Endothelial cell of umbilical vein (primary cell): ENCODE data around the gene MICALL1. TPM values are rescaled to one million over a fixed set of nuclear protein-coding genes. Genes with fewer than 3 reads are reported as not detected.

Experiments
- BruUV-seq: library from RNA; stranded (reverse); fragments of 400-500 nt; replicated peaks from 2 replicates; lab custom pipeline; 2021; lab: Mats Ljungman, UMichigan
- CTCF ChIA-PET: fragments of 300-600, 350-600 bp; sonication (Branson Sonifier 250); formaldehyde crosslinking; loops from one replicate; lab custom pipeline; 2021; ENCODE audit warnings: antibody characterized with exemption, inconsistent platforms; lab: Charles Lee
- POLR2A ChIA-PET: fragments of 300-600, 350-600 bp; sonication (Branson Sonifier 250); formaldehyde crosslinking; loops from one replicate; lab custom pipeline; 2021; ENCODE audit warnings: antibody characterized with exemption, inconsistent platforms; lab: Charles Lee
- DNase-seq: peaks from one replicate; pipeline ENCODE4 v3.0.0-alpha.2; 2011; ENCODE audit warnings: low read depth, low spot score
- FAIRE-seq: peaks from 2 replicates; lab custom pipeline; 2011; peaks lifted over from hg19 to GRCh38; lab: Jason Lieb, UNC
- H2AFZ ChIP-seq: 2 replicates; pipeline ENCODE4 v1.6.0; 2012; ENCODE audit warnings: low read depth, low read length, control low read depth, inconsistent platforms
- H3K27ac ChIP-seq: 2 replicates; pipeline ENCODE4 v1.5.1; 2011; ENCODE audit warnings: low read depth, mild to moderate bottlenecking, control low read depth, low read length, moderate library complexity; ENCODE audit not compliant: insufficient read depth
- H3K27me3 ChIP-seq, 2 experiments: 2 replicates each; pipeline versions ENCODE4 v1.6.0 to v1.6.1; 2011; ENCODE audit warnings: low read length in 2 of 2, mixed read lengths in 1 of 2; ENCODE audit not compliant: control insufficient read depth in 2 of 2, insufficient read depth in 2 of 2
- H3K36me3 ChIP-seq, 2 experiments: 2 replicates in 1 of 2; 3 replicates in 1 of 2; pipeline ENCODE4 v1.5.1; 2011; ENCODE audit warnings: low read length in 2 of 2, mild to moderate bottlenecking in 1 of 2, moderate library complexity in 1 of 2; ENCODE audit not compliant: control insufficient read depth in 2 of 2, insufficient read depth in 2 of 2; ENCODE audit errors: extremely low read depth in 1 of 2
- H3K4me1 ChIP-seq: 3 replicates; pipeline ENCODE4 v1.5.1; 2011; ENCODE audit warnings: mild to moderate bottlenecking, low read length; ENCODE audit not compliant: control insufficient read depth, insufficient read depth; ENCODE audit errors: extremely low read depth
- H3K4me2 ChIP-seq: 2 replicates; pipeline ENCODE4 v1.6.1; 2011; ENCODE audit warnings: low read length, control low read depth, mixed read lengths; ENCODE audit not compliant: insufficient read depth
- H3K4me3 ChIP-seq, 3 experiments: fragments of 200-600 bp in 1 of 3; sonication (generic), shearing (Covaris generic) in 1 of 3; replicated peaks in 1 of 3; 2 replicates each; pipeline ENCODE4 v1.5.1; 2011 to 2016; ENCODE audit warnings: control low read depth in 3 of 3, low read length in 3 of 3, mild to moderate bottlenecking in 2 of 3, inconsistent platforms in 1 of 3, low read depth in 1 of 3, moderate library complexity in 1 of 3; ENCODE audit not compliant: insufficient read depth in 1 of 3
- H3K79me2 ChIP-seq: 2 replicates; pipeline ENCODE4 v1.6.0; 2012; ENCODE audit warnings: low read length, inconsistent platforms; ENCODE audit not compliant: control insufficient read depth, insufficient read depth
- H3K9ac ChIP-seq: replicated peaks from 2 replicates; pipeline ENCODE3; 2011; ENCODE audit warnings: low read length, control low read depth; ENCODE audit not compliant: insufficient read depth; ENCODE audit errors: extremely low read depth
- H3K9me1 ChIP-seq: replicated peaks from 3 replicates; pipeline ENCODE4 v1.6.0; 2011; ENCODE audit warnings: mild to moderate bottlenecking, low read length; ENCODE audit not compliant: control insufficient read depth, insufficient read depth; ENCODE audit errors: extremely low read depth
- H3K9me3 ChIP-seq: replicated peaks from 2 replicates; pipeline ENCODE4 v1.5.1; 2012; ENCODE audit warnings: low read length, inconsistent platforms; ENCODE audit not compliant: control insufficient read depth, insufficient read depth
- H4K20me1 ChIP-seq: replicated peaks from 2 replicates; pipeline ENCODE3; 2011; ENCODE audit warnings: mild to moderate bottlenecking, low read length; ENCODE audit not compliant: control insufficient read depth, insufficient read depth; ENCODE audit errors: extremely low read depth
- EZH2 ChIP-seq: IDR thresholded peaks from 2 replicates; pipeline ENCODE4 v1.6.1; 2012; ENCODE audit warnings: borderline replicate concordance, low read depth, mild to moderate bottlenecking, moderate library complexity, low read length, inconsistent platforms; ENCODE audit not compliant: severe bottlenecking
- FOS ChIP-seq: IDR thresholded peaks from 2 replicates; pipeline ENCODE4 v1.6.1; 2011; ENCODE audit warnings: mild to moderate bottlenecking, low read length, moderate library complexity, borderline replicate concordance; ENCODE audit not compliant: insufficient read depth
- GATA2 ChIP-seq: IDR thresholded peaks from 2 replicates; pipeline ENCODE4 v1.7.0; 2011; ENCODE audit warnings: low read depth, mild to moderate bottlenecking, moderate library complexity, mixed read lengths, low read length; ENCODE audit not compliant: insufficient read length, insufficient read depth
- JUN ChIP-seq: IDR thresholded peaks from 2 replicates; pipeline ENCODE4 v1.6.1; 2011; ENCODE audit warnings: borderline replicate concordance, low read depth; ENCODE audit not compliant: insufficient read length, insufficient read depth
- MAX ChIP-seq: IDR thresholded peaks from 2 replicates; pipeline ENCODE4 v1.6.1; 2011; ENCODE audit not compliant: insufficient read depth, insufficient read length
- MYC ChIP-seq: IDR thresholded peaks from one replicate; pipeline ENCODE4 v1.6.1; 2011; ENCODE audit warnings: mild to moderate bottlenecking, low read depth, low read length
- POLR2A ChIP-seq: IDR thresholded peaks from 2 replicates; pipeline ENCODE4 v1.6.1; 2012; ENCODE audit warnings: low read depth, mild to moderate bottlenecking, control low read depth, low read length
- POLR2AphosphoS5 ChIP-seq: IDR thresholded peaks from 2 replicates; pipeline ENCODE4 v1.6.1; 2012; ENCODE audit warnings: low read depth, mild to moderate bottlenecking, control low read depth, low read length, moderate library complexity; ENCODE audit not compliant: insufficient read depth
- dilution Hi-C: fragments of 300-500 bp; cut with MboI; formaldehyde crosslinking; loops from one replicate; pipeline ENCODE4 v1.15.0; 2019; ENCODE audit warnings: low sequenced_read_pairs; ENCODE audit not compliant: extremely low pct_ligation_motif_present
- intact Hi-C: fragments of 100-400 bp; cut with micrococcal nuclease; formaldehyde crosslinking; loops from one replicate; pipeline ENCODE4 v1.10.0; 2022
- polyA plus RNA-seq, 4 experiments: library from polyadenylated mRNA; depleted of rRNA in 3 of 4; stranded (reverse) in 3 of 4; unstranded in 1 of 4; fragments of >200 nt; gene quantifications; 2 replicates each; pipeline versions ENCODE4 v1.2.1 to v1.2.3, GENCODE V29; 2011 to 2012; ENCODE audit warnings: missing spikeins in 1 of 4
- total RNA-seq: library from RNA; stranded (reverse); gene quantifications from 2 replicates; pipeline ENCODE4 v1.2.3, GENCODE V29; 2021
- TF ChIP-seq, protein P1 (sequence below), 2 donors: IDR thresholded peaks; 1 replicate in 1 of 2; 2 replicates in 1 of 2; pipeline ENCODE4 v1.5.1; 2011; ENCODE audit warnings: low read length in 2 of 2, mild to moderate bottlenecking in 2 of 2, moderate library complexity in 2 of 2, control low read depth in 1 of 2, inconsistent platforms in 1 of 2, low read depth in 1 of 2; ENCODE audit not compliant: insufficient read depth in 1 of 2; ENCODE audit errors: extremely low read depth in 1 of 2

Gene MICALL1
- total and polyA plus RNA-seq, 2 donors (not counting 3 experiments of a cell fraction or from before 2014, with no cell fraction given), result 23.9 to 66.9 TPM

DNA sequence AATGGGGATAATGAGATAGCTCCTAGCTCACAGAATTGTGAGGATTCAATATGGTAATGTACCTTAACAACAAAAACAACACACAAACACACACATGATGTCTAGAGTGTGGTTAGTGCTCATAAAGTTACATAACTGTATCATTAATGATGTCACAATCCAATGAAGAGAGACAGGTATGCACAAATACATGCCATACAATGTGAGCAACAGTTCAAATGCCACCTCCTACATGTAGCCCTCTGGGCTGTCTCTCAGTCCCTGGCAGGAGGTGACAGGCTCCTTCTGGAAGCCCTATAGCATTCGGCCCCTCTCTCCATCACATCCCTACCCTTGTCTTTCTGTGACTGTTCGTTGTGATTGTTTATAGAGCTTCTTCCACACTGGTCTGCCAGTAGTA is 8.3 kb upstream of the MICALL1 start:
- Histone ChIP-seq H3K4me1 (peaks cover 16% of the 10 kb centered on the region), H3K27me3 (no peaks in the 10 kb centered on the region), H4K20me1 (no peaks in the 10 kb centered on the region), H3K36me3 (no peaks in the 10 kb centered on the region), H3K9me3 (no peaks in the 10 kb centered on the region), H3K9ac (no peak overlapping the region), H3K9me1 (no peaks in the 10 kb centered on the region), H3K27ac (no peak overlapping the region), H3K4me2 (no peak overlapping the region), H3K79me2 (no peaks in the 10 kb centered on the region), H2AFZ (no peak overlapping the region), H3K4me3 (no peak overlapping the region)
- ChIA-PET CTCF (interaction anchor here (1.2 to 3.6 kb wide), 4 partner anchors 10 to 67 kb away, joined by 3 to 29 read pairs (median 6); no protein-coding TSS in a partner anchor), POLR2A (no interaction called here)
- FAIRE-seq, result no peak
- BruUV-seq, result no TSS peak
- intact Hi-C loops (no loop called here), dilution Hi-C loops (no loop called here)
- TF ChIP-seq MYC (no peak), POLR2AphosphoS5 (no peak), MAX (no peak), GATA2 (no peak), POLR2A (no peak), JUN (no peak), EZH2 (no peak), FOS (no peak)
- TF ChIP-seq, protein P1, sequence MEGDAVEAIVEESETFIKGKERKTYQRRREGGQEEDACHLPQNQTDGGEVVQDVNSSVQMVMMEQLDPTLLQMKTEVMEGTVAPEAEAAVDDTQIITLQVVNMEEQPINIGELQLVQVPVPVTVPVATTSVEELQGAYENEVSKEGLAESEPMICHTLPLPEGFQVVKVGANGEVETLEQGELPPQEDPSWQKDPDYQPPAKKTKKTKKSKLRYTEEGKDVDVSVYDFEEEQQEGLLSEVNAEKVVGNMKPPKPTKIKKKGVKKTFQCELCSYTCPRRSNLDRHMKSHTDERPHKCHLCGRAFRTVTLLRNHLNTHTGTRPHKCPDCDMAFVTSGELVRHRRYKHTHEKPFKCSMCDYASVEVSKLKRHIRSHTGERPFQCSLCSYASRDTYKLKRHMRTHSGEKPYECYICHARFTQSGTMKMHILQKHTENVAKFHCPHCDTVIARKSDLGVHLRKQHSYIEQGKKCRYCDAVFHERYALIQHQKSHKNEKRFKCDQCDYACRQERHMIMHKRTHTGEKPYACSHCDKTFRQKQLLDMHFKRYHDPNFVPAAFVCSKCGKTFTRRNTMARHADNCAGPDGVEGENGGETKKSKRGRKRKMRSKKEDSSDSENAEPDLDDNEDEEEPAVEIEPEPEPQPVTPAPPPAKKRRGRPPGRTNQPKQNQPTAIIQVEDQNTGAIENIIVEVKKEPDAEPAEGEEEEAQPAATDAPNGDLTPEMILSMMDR (IDR thresholded peaks at IDR 0.05; ENCODE audit: extremely low read depth in 1 of 2, insufficient read depth in 1 of 2, low read depth in 1 of 2, low read length in 2 of 2), result no peak
- DNase-seq, result no peak
